Measurements from ENCODE around the gene ADRB2. TPM values are rescaled to one million over a fixed set of nuclear protein-coding genes. Genes with fewer than 3 reads are reported as not detected.

The ADRB2 gene
- total RNA-seq, 2 donors from 2014 or later, result 2.1 to 3.3 TPM

GRCh38 chr5:148847456-148847855 lies 21.0 kb downstream of the ADRB2 start:
- intact Hi-C loops (cut with DNase I), result no loop called here
- no peak for DNase-seq (ENCODE audit: low spot score)

GRCh38 chr5:148848393-148849031 lies 22.1 kb downstream of the ADRB2 start:
- intact Hi-C loops (cut with DNase I), result no loop called here
- no peak for DNase-seq (ENCODE audit: low spot score)

GRCh38 chr5:148849461-148849860 lies 23.1 kb downstream of the ADRB2 start:
- intact Hi-C loops (cut with DNase I), result no loop called here
- no peak for DNase-seq (ENCODE audit: low spot score)

DNA sequence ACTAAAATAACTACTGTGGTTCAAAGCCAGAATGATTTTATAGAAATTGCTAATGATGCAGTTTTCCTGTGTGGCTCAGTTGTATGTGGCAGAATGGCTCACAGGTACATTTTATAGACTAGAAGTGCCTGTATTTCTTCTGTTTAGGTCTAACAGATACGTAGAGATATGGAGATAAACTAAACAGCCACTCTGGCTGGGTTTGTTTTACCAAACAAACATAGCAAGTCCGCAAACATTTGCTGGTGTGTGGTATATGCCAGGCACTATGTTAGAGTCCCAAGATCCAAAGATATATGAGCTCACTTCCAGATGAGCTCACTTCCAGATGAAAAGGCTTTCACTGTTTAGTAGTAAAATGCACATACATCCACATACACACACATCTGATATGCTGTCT lies 24.4 kb downstream of the ADRB2 start:
- intact Hi-C loops (cut with DNase I), result loop anchor here in 1 of 2 donors (2.0 kb wide), 1 partner anchor 246 kb away; no protein-coding TSS in a partner anchor
- no peak for DNase-seq (ENCODE audit: low spot score)

DNA sequence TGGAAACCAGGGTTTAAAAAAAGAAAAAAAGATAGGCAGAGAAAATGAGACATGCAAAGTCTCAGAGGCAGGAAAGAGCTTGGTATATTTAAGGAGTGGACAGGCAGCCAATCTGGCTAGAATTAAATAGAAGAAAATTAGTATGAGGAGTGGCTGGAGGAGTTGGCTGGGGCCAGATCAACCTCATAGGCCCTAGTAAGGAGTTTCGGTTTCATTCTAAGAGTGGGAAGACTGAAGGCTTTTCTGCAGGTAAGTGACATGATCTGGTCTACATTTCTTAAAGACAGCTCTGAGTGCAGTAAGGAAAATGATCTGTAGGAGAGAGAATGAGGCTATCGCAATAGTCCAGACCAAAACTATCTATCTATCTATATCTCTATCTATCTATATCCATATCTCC lies 27.5 kb downstream of the ADRB2 start:
- intact Hi-C loops (cut with DNase I), result no loop called here

GRCh38 chr5:148855249-148856008 lies 29.0 kb downstream of the ADRB2 start:
- DNase-seq (ENCODE audit: low spot score), result no peak
- intact Hi-C loops (cut with DNase I), result no loop called here

More for the DNA sequence above, 27.5 kb downstream of the ADRB2 start:
- DNase-seq (ENCODE audit: low spot score), result no peak

DNA sequence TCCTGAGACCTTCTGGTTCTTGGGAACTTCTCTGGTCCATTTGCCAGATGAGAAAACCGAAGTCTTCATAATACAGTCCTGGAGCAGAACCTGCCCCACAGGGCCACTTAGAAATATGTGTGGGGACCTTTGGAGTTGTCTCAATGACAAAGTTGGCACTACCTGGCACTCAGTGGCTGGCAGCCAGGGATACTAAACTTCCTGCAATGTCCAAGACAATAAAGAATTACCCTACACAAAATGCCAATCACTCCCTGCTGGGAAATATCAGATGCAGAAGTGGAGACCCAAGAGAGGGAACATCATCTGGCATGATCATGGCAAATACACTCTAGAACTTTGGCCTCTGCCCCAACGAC lies 29.6 kb downstream of the ADRB2 start:
- no peak for DNase-seq (ENCODE audit: low spot score)
- intact Hi-C loops (cut with DNase I), result no loop called here

DNA sequence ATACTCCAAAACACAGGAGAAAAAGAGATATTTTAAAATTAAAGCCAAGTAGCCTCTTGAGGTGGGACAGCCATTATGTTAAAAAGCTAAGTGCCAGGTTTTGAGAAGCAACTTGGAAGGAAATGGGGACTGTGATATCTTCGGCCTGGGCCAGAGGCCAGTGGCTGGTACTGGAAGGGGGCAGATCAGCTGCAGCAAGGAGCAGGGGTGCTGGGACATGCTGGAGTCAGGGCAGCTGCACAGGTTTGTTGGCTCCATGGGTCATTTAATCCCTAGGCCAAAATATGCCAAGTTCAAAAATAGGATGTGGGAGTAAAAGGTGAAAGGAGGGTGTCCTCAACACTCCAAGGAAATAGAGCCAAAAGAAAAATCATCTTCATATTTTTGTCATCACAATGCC lies 30.0 kb downstream of the ADRB2 start:
- DNase-seq (ENCODE audit: low spot score), result no peak
- intact Hi-C loops (cut with DNase I), result no loop called here

DNA sequence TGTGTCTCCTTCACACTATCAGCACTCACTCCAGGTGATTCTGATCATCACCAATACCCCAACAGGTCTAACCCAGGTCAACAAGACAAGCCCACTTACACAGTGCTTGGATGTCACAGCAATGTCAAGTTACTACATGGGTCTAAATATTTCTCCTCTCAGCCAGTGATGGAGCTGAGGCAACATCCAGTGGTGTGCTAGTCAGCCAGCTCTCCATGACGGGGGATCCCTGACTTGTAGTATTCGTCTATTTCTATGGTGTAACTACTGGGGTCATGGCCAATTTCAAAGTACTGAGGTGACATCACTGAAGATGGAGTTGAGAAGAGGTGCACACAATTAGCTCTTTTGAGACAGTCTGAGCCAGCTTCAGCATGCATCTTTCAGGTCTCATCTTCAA lies 31.1 kb downstream of the ADRB2 start:
- DNase-seq (ENCODE audit: low spot score), result no peak

DNA sequence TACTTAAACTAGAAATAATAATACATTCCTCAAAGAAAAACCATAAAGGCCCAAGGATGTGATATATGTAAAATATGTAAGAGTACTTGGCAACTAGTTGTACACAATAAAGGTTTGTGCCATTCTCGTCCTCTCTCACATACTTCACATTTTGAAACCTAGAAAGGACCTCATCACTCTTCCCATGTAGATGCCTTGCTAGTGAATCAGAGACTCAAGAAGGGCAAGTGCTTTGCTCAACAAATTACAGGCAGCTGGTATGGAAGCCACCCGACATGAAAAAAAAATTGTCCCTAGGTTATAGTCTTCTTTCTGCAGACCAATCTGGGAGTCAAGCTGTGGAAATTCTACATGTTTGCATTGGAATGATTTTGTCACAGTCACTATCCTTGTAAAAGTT lies 31.7 kb downstream of the ADRB2 start:
- intact Hi-C loops (cut with DNase I), result no loop called here
- DNase-seq (ENCODE audit: low spot score), result no peak

More for the DNA sequence above, 31.1 kb downstream of the ADRB2 start:
- intact Hi-C loops (cut with DNase I), result no loop called here

DNA sequence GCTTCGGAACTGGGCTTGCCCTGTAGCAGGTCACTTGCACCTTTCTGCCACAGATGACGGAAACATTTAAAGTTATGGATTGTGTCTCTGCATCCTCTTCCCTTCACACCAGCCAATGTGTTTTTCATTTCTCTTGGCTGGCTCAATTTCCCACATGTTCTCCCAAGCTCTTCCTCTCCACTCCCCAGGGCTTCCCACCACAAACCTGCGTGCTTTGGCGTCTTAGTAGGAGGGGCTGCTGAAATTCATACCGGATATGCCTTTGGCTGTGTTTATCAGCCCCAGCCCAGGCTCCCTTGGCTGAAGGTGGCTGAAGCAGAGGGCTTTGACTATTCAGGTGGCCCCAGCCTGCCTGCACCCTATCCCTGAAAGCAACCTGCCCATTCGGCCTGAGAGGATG lies 32.1 kb downstream of the ADRB2 start:
- intact Hi-C loops (cut with DNase I), result no loop called here
- DNase-seq (ENCODE audit: low spot score), result no peak

DNA sequence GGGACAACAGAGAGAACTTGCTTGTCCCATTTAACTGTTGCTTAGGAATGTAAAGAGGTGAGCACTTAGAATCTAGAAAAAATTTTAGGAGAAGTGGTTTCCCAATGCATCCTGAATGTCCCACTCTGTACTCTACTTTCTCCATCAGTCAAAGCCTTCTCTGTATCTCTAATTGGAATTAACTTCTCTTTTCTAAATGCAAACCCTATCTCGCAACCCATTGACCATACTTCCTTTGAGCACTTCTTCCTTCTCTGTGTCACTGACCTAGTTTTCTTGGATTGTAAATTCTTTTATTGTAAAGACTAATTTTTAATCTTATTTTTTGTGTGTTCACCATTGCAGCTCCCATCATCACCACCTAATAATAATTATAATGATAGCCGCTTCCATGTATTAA lies 33.3 kb downstream of the ADRB2 start:
- intact Hi-C loops (cut with DNase I), result no loop called here
- DNase-seq (ENCODE audit: low spot score), result no peak

DNA sequence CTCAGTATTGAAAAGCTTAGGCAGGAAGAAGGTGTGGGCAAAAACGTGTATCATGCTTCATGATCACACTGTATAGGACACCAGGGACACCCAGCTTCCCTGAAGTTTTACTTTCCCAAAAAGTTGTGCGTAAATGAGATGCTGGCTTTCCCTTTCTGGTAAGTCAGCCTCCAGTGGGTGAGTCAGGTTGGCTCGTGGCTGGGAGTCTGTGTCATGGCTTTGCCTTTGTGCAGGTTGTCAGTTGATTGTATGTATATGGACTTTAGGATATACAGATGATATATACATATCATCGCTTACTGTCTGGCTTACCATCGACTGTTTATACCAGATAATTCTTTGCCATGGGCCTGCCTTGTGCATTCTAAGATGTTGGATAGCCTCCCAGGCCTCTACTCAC lies 34.2 kb downstream of the ADRB2 start:
- intact Hi-C loops (cut with DNase I), result no loop called here
- no peak for DNase-seq (ENCODE audit: low spot score)

DNA sequence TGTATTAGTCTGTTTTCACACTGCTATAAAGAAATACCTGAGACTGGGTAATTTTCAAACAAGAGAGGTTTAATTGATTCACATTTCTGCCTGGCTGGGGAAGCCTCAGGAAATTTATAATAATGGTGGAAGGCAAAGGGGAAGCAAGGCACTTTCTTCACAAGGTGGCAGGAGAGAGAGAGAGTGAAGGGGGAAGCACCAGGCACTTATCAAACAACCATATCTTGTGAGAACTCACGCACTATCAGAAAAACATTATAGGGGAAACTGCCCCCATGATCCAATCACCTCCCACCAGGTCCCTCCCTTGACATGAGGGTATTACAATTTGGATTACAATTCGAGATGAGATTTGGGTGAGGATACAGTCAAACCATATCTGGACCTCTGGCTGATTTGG lies 34.7 kb downstream of the ADRB2 start:
- DNase-seq (ENCODE audit: low spot score), result no peak
- intact Hi-C loops (cut with DNase I), result no loop called here

DNA sequence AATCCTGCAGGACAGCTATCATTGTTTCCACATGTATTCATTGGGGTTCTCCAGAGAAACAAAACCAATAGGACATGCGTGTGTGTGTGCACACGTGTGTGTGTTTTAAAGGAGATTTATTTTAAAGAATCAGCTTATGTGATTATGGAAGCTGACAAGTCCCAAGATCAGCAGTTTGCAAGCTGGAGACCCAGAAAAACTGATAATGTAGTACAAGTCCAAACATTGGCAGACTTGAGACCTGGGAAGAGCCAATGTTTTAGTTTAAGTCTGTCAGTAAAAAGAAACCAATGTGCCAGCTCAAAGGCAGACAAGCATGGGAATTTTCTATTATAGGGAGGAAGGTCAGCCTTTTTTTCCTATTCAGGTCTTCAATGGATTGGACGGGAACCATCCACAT lies 35.3 kb downstream of the ADRB2 start:
- intact Hi-C loops (cut with DNase I), result no loop called here
- no peak for DNase-seq (ENCODE audit: low spot score)

DNA sequence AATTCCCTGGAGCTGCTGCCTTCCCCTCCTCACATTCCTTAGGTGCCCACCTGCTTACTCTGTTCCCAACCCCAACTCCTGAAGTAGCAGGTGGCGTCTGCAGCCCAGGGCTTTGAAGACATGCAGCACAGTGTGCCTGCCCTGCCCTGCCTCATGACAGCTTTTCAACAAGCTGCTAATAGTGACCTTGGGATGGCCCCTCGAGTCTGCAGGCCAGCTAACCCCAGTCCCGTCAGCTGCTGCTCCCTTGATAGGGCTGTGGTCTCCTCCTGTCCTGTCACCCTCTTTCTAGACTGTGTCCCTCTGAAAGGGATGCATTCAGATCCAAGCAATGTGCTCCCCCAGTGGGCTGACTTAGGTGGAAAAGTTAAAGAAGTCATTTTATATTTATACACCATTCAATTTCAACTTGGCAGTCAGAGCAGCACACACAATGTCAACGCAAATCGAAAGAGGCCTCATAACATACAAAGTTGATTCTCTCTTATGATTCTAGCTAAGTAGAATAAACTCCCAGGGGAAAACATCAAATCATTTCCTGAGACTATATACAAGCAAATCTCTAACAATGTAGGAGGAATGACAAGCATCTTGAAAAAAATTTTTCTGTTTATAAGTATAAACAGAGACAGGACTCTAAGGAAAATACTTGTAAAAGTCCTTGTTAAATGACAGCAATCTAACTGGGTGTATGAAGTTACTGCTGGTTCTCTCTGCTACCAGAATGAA lies 37.9 kb downstream of the ADRB2 start:
- no peak for DNase-seq (ENCODE audit: low spot score)
- intact Hi-C loops (cut with DNase I), result no loop called here

DNA sequence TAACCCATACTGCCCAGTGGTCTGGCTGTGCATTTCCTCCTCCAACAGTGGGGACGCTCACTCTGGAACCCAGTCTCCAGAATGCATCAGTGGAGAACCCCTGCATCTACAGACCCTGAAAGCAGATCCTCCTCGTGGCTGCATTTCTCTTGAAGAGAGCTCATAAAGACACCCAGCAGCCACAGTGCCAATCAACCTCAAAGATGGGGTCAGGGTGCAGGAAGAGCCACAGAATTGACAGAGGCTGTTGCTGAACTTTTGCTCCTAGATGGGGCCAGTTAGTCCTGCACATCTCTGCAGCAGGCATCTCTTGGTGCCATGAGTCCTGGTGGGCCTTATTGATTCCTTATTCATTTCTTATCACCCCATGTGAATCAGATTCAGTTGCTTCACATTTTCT lies 39.6 kb downstream of the ADRB2 start:
- no peak for DNase-seq (ENCODE audit: low spot score)
- intact Hi-C loops (cut with DNase I), result no loop called here

DNA sequence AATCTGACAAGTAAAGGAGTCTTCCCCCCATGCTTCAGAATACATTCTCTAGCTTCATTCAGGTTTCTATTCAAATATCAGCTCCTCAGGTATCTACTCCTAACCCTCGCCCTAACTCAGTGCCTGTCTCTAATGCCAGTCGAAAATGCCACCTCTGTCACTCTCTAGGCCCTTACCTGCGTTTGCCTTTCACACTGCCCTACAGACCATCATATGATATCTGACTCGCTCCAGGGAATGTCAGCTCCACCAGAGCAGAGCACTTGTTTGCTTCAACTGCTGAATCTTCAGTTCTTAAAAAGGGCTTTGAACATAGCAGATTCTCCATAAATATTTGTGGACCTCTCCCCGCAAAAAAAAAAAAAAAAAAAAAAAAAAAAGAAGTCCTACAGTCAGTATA lies 46.7 kb downstream of the ADRB2 start:
- intact Hi-C loops (cut with DNase I), result loop anchor here in 1 of 2 donors (10.0 kb wide), 1 partner anchor 52 kb away; no protein-coding TSS in a partner anchor

GRCh38 chr5:148873690-148874485 lies 47.5 kb downstream of the ADRB2 start:
- intact Hi-C loops (cut with DNase I), result loop anchor here in 1 of 2 donors (10.0 kb wide), 1 partner anchor 51 kb away; no protein-coding TSS in a partner anchor
- no peak for DNase-seq (ENCODE audit: low spot score)

More for the DNA sequence above, 46.7 kb downstream of the ADRB2 start:
- DNase-seq (ENCODE audit: low spot score), result no peak

Measured in posterior vena cava (tissue), 2 donors.